Measurements from ENCODE around the gene TESK2.
"Not testable (repeated sequence)": the region's sequence is repeated elsewhere in the genome, so short reads cannot be mapped to it uniquely, and the experiment has no call there.

Gene TESK2

DNA sequence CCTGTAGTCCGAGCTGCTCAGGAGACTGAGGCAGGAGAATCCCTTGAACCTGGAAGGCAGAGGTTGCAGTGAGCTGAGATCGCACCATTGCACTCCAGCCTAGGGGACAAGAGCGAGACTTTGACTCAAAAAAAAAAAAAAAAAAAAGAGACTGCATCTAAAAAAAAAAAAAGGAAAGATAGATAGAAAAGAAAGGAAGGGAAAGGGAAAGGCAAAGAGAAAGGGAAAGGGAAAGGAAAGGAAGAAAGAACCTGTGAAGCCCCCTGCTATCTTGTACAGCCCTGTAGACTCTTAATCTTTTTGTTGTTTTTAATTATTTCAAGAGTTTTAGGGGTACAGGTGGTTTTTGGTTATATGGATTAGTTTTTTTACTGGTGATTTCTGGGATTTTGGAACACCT lies 104.7 kb downstream of the TESK2 start:
- Histone ChIP-seq H3K36me3 (ENCODE audit: control insufficient read depth, insufficient read depth, low read length) (no peaks in the 10 kb centered on the region), H3K79me2 (no peaks in the 10 kb centered on the region), H2AFZ (no peak overlapping the region)

DNA sequence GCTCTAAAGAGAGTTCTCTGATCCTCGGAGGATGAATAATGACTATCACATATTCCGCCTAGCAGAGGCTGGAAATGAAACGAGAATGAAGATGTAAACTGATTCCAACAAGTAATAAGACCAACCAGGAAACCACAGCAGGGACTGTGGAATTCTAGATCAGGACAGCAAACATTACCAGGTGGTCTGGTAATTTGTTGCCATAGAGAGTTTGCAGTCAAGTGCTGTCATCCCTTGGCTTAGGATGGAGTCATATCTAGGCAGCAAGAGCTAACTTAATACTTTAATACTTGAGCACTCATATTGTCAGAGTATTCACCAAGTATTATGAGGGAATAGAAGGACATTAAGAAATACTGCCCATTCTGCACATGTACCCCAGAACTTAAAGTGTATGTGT lies 105.7 kb downstream of the TESK2 start:
- Histone ChIP-seq H2AFZ (no peak overlapping the region), H3K4me1 (no peaks in the 10 kb centered on the region), H3K36me3 (ENCODE audit: control insufficient read depth, insufficient read depth, low read length) (no peaks in the 10 kb centered on the region), H3K27me3 (ENCODE audit: control insufficient read depth, insufficient read depth, low read length) (no peaks in the 10 kb centered on the region), H3K9ac (no peak overlapping the region), H3K79me2 (no peaks in the 10 kb centered on the region), H3K4me2 (ENCODE audit: low read length) (no peak overlapping the region), H3K4me3 (ENCODE audit: low read depth, low read length) (no peak overlapping the region), H3K27ac (no peak overlapping the region), H3K9me3 (ENCODE audit: control insufficient read depth, low read length) (no peaks in the 10 kb centered on the region)
- TF ChIP-seq, protein P1, sequence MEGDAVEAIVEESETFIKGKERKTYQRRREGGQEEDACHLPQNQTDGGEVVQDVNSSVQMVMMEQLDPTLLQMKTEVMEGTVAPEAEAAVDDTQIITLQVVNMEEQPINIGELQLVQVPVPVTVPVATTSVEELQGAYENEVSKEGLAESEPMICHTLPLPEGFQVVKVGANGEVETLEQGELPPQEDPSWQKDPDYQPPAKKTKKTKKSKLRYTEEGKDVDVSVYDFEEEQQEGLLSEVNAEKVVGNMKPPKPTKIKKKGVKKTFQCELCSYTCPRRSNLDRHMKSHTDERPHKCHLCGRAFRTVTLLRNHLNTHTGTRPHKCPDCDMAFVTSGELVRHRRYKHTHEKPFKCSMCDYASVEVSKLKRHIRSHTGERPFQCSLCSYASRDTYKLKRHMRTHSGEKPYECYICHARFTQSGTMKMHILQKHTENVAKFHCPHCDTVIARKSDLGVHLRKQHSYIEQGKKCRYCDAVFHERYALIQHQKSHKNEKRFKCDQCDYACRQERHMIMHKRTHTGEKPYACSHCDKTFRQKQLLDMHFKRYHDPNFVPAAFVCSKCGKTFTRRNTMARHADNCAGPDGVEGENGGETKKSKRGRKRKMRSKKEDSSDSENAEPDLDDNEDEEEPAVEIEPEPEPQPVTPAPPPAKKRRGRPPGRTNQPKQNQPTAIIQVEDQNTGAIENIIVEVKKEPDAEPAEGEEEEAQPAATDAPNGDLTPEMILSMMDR (IDR thresholded peaks at IDR 0.05) = no peak

More for the DNA sequence above, 104.7 kb downstream of the TESK2 start:
- no peaks in the 10 kb centered on the region for H3K9me3 ChIP-seq (ENCODE audit: control insufficient read depth, low read length)
- H3K4me1 ChIP-seq = no peaks in the 10 kb centered on the region
- H3K27ac ChIP-seq = no peak overlapping the region
- no peak overlapping the region for H3K4me3 ChIP-seq (ENCODE audit: low read depth, low read length)
- H3K27me3 ChIP-seq (ENCODE audit: control insufficient read depth, insufficient read depth, low read length) = no peaks in the 10 kb centered on the region
- no peak overlapping the region for H3K4me2 ChIP-seq (ENCODE audit: low read length)
- TF ChIP-seq, protein P1 (IDR thresholded peaks at IDR 0.05) = no peak
- no peak overlapping the region for H3K9ac ChIP-seq

DNA sequence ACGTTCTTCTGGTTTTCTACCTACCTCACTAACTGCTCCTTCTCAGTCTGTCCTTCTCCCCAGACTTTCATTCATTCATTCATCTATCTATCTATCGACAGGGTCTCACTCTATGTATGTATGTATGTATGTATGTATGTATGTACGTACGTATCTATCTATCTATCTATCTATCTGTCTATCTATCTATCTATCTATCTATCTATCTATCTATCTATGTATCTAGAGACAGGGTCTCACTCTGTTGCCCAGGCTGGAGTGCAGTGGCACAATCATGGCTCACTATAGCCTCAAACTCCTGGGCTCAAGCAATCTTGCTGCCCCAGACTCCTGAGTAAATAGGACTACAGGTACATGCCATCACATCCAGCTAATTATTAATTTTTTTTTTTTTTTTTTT lies 106.8 kb downstream of the TESK2 start:
- not testable (repeated sequence) for H3K4me2 ChIP-seq (ENCODE audit: low read length); H3K36me3 ChIP-seq (ENCODE audit: control insufficient read depth, insufficient read depth, low read length); H3K9me3 ChIP-seq (ENCODE audit: control insufficient read depth, low read length); H3K27me3 ChIP-seq (ENCODE audit: control insufficient read depth, insufficient read depth, low read length); H3K9ac ChIP-seq; H3K4me1 ChIP-seq; H3K79me2 ChIP-seq; H3K4me3 ChIP-seq (ENCODE audit: low read depth, low read length); H3K27ac ChIP-seq; H2AFZ ChIP-seq

DNA sequence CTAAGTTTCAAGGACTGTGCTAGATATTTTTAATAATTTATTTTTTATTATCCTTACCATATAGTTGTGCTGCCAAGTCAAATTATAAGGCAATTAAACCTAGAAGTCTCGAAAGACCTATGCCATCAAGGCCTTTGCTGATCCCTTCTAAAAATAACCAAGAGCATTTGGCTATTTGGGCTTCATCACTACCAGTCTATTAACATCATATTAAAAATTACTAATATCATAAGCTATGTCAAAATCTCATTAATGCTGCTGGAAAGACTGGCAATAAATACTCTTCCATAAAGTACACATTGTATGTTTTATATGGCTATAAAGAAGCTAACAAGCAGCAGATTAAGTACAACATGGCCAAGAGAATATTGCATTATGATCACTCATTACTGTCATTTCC lies 107.8 kb downstream of the TESK2 start:
- no peaks in the 10 kb centered on the region for H3K27me3 ChIP-seq (ENCODE audit: control insufficient read depth, insufficient read depth, low read length)
- no peak overlapping the region for H2AFZ ChIP-seq
- no peaks in the 10 kb centered on the region for H3K36me3 ChIP-seq (ENCODE audit: control insufficient read depth, insufficient read depth, low read length)
- H3K4me3 ChIP-seq (ENCODE audit: low read depth, low read length) = no peak overlapping the region
- H3K9me3 ChIP-seq (ENCODE audit: control insufficient read depth, low read length) = no peaks in the 10 kb centered on the region
- no peaks in the 10 kb centered on the region for H3K79me2 ChIP-seq
- H3K4me2 ChIP-seq (ENCODE audit: low read length) = no peak overlapping the region
- TF ChIP-seq, protein P1 (IDR thresholded peaks at IDR 0.05) = no peak
- no peak overlapping the region for H3K9ac ChIP-seq
- H3K27ac ChIP-seq = no peak overlapping the region
- H3K4me1 ChIP-seq = no peaks in the 10 kb centered on the region

DNA sequence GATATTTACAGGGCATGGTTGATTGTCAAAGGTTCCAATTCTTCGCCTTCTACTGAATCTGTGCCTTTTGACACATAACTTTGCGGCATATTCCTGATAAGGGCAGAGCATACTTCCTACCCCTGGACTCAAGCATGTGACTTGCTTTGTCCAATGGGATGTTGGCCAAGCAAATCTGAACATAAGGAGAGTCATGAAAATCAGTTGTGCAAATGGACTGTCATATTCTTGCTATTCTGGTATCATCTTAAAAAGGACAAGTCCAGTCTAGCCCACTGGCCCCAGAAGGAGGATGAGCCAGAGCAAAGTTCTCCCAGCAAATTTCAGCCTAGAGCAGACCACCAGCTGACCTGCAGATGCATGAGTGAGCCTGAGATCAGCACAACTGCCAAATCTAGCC lies 109.7 kb downstream of the TESK2 start:
- no peaks in the 10 kb centered on the region for H3K27me3 ChIP-seq (ENCODE audit: control insufficient read depth, insufficient read depth, low read length)

More for the DNA sequence above, 109.7 kb downstream of the TESK2 start:
- TF ChIP-seq, protein P1 (IDR thresholded peaks at IDR 0.05) = no peak
- Histone ChIP-seq H2AFZ (no peak overlapping the region), H3K27ac (no peak overlapping the region), H3K4me2 (ENCODE audit: low read length) (no peak overlapping the region), H3K9me3 (ENCODE audit: control insufficient read depth, low read length) (no peaks in the 10 kb centered on the region), H3K4me3 (ENCODE audit: low read depth, low read length) (no peak overlapping the region), H3K9ac (no peak overlapping the region), H3K36me3 (ENCODE audit: control insufficient read depth, insufficient read depth, low read length) (no peaks in the 10 kb centered on the region), H3K4me1 (no peaks in the 10 kb centered on the region), H3K79me2 (no peaks in the 10 kb centered on the region)
